ENCODE data around the gene MRPS7. TPM values are rescaled to one million over a fixed set of nuclear protein-coding genes. Genes with fewer than 3 reads are reported as not detected.
"Not testable (repeated sequence)": the region's sequence is repeated elsewhere in the genome, so short reads cannot be mapped to it uniquely, and the experiment has no call there.

MRPS7 gene
- total RNA-seq, 1 donor from 2014 or later, result 43.3 TPM

GRCh38 chr17:75272848-75273184 lies 11.1 kb downstream of the MRPS7 start:
- H3K27me3 Mint-ChIP-seq (ENCODE audit: insufficient read depth, low read depth), result peaks cover 8% of the 10 kb centered on the region
- TF ChIP-seq, protein P1, sequence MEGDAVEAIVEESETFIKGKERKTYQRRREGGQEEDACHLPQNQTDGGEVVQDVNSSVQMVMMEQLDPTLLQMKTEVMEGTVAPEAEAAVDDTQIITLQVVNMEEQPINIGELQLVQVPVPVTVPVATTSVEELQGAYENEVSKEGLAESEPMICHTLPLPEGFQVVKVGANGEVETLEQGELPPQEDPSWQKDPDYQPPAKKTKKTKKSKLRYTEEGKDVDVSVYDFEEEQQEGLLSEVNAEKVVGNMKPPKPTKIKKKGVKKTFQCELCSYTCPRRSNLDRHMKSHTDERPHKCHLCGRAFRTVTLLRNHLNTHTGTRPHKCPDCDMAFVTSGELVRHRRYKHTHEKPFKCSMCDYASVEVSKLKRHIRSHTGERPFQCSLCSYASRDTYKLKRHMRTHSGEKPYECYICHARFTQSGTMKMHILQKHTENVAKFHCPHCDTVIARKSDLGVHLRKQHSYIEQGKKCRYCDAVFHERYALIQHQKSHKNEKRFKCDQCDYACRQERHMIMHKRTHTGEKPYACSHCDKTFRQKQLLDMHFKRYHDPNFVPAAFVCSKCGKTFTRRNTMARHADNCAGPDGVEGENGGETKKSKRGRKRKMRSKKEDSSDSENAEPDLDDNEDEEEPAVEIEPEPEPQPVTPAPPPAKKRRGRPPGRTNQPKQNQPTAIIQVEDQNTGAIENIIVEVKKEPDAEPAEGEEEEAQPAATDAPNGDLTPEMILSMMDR (IDR thresholded peaks at IDR 0.05), result no peak
- TF ChIP-seq EZH2 (IDR thresholded peaks at IDR 0.05), result no peak
- no peak for TF ChIP-seq EZH2phosphoT487 (IDR thresholded peaks at IDR 0.05)
- Histone ChIP-seq H3K9ac (no peak overlapping the region), H3K9me3 (ENCODE audit: low read depth) (no peaks in the 10 kb centered on the region), H3F3A (ENCODE audit: low read depth) (peaks cover 18% of the 10 kb centered on the region), H3K4me1 (peaks cover 4% of the 10 kb centered on the region), H2AFZ (replicated peaks) (no peak overlapping the region), H3K27ac (no peak overlapping the region), H3K27me3 (peaks cover 8% of the 10 kb centered on the region), H3K4me2 (no peak overlapping the region), H3K79me2 (ENCODE audit: low read depth) (no peaks in the 10 kb centered on the region), H4K20me1 (ENCODE audit: low read depth) (no peaks in the 10 kb centered on the region), H3K36me3 (no peaks in the 10 kb centered on the region), H3K4me3 (no peak overlapping the region)
- no peak for DNase-seq (ENCODE audit: low spot score)
- H3K4me3 Mint-ChIP-seq, result peak overlapping the region; percentile 70
- no peak overlapping the region for H3K27ac Mint-ChIP-seq
- H3K4me1 Mint-ChIP-seq, result peaks cover 12% of the 10 kb centered on the region
- H3K36me3 Mint-ChIP-seq, result peaks cover 7% of the 10 kb centered on the region
- H3K9me3 Mint-ChIP-seq, result no peaks in the 10 kb centered on the region

DNA sequence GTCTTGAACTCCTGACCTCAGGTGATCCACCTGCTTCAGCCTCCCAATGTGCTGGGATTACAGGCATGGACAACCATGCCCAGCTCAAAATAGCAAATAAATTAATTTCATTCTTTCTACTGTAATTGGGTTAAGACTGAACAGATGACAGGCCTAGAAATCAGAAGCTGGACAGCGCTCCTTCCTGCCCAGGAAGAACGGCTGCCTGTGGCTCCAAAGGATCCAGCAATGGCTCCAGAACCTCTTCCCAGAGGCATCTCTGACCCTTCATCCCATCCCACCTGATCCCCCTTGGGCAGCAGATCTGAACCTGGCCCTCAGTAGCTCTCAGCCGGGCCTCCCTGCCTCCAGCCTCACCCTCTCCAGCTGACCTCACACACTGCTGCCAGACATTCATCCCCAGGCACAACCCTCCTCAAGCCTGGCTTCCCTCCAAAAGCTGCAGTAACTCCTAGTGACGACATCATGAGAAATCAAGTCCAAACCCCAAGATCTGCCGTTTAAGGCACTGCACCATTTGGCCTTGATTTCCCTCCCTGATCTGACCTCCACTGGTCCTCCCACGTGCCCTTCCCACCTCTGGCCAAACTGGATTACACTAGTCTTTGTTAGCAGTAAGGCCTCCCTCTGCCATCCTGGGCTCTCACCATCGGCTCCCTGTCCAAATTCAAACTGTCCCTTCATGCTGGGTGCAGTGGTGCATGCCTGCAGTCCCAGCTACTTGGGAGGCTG lies 12.5 kb downstream of the MRPS7 start:
- H3K9ac ChIP-seq, result no peak overlapping the region
- H3K4me3 Mint-ChIP-seq, result peak overlapping the region; percentile 69
- peak overlapping the region; percentile 89 for H3K27ac Mint-ChIP-seq

DNA sequence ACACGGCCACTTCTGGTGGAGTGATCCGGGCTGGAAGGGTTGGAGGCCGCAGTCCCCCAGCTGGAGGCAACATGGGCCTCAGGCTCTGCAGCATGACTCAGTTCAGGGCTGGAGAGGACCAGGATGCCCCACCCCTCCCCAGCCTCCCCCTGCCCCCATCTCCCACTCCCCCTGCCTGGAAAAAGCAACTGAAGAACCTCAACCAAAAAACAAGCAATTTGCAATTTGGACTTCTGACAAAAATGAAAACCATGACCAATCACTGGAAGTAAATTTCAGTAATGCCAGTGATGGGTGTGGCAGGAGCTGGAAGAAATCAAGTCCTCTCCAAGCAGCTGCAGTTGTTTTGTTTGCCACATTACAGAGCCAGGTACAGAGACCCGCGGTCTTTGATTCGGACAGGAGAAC lies 16.0 kb downstream of the MRPS7 start:
- H3K9me3 Mint-ChIP-seq, result no peaks in the 10 kb centered on the region
- no peak overlapping the region for H2AFZ ChIP-seq (replicated peaks)

More for the DNA sequence above, 12.5 kb downstream of the MRPS7 start:
- no peaks in the 10 kb centered on the region for H3K9me3 ChIP-seq (ENCODE audit: low read depth)
- H4K20me1 ChIP-seq (ENCODE audit: low read depth), result no peaks in the 10 kb centered on the region
- Mint-ChIP-seq H3K4me1 (peaks cover 9% of the 10 kb centered on the region), H3K36me3 (peaks cover 5% of the 10 kb centered on the region), H3K27me3 (ENCODE audit: insufficient read depth, low read depth) (peaks cover 8% of the 10 kb centered on the region), H3K9me3 (no peaks in the 10 kb centered on the region)
- H3K4me3 ChIP-seq, result no peak overlapping the region
- no peak overlapping the region for H3K27ac ChIP-seq
- H3K4me2 ChIP-seq, result no peak overlapping the region
- no peak overlapping the region for H2AFZ ChIP-seq (replicated peaks)
- H3K27me3 ChIP-seq, result peaks cover 8% of the 10 kb centered on the region
- peaks cover 11% of the 10 kb centered on the region for H3F3A ChIP-seq (ENCODE audit: low read depth)
- no peaks in the 10 kb centered on the region for H3K36me3 ChIP-seq
- no peaks in the 10 kb centered on the region for H3K79me2 ChIP-seq (ENCODE audit: low read depth)
- no peak for DNase-seq (ENCODE audit: low spot score)
- no peak for TF ChIP-seq EZH2phosphoT487 (IDR thresholded peaks at IDR 0.05)
- TF ChIP-seq, protein P1 (IDR thresholded peaks at IDR 0.05), result no peak
- no peak for TF ChIP-seq EZH2 (IDR thresholded peaks at IDR 0.05)
- H3K4me1 ChIP-seq, result peaks cover 4% of the 10 kb centered on the region

GRCh38 chr17:75280189-75280588 lies 18.5 kb downstream of the MRPS7 start:
- not testable (repeated sequence) for H2AFZ ChIP-seq (replicated peaks)

More for the DNA sequence above, 16.0 kb downstream of the MRPS7 start:
- Mint-ChIP-seq H3K4me1 (no peaks in the 10 kb centered on the region), H3K27ac (no peak overlapping the region), H3K36me3 (peaks cover 5% of the 10 kb centered on the region), H3K4me3 (no peak overlapping the region), H3K27me3 (ENCODE audit: insufficient read depth, low read depth) (peaks cover 6% of the 10 kb centered on the region)
- DNase-seq (ENCODE audit: low spot score), result no peak
- Histone ChIP-seq H3K79me2 (ENCODE audit: low read depth) (no peaks in the 10 kb centered on the region), H4K20me1 (ENCODE audit: low read depth) (no peaks in the 10 kb centered on the region), H3K27ac (no peak overlapping the region), H3K9ac (no peak overlapping the region), H3K4me2 (no peak overlapping the region), H3K4me1 (no peaks in the 10 kb centered on the region), H3K36me3 (no peaks in the 10 kb centered on the region), H3K9me3 (ENCODE audit: low read depth) (no peaks in the 10 kb centered on the region), H3K27me3 (no peaks in the 10 kb centered on the region), H3F3A (ENCODE audit: low read depth) (no peaks in the 10 kb centered on the region), H3K4me3 (no peak overlapping the region)
- no peak for TF ChIP-seq EZH2phosphoT487 (IDR thresholded peaks at IDR 0.05)
- TF ChIP-seq, protein P1 (IDR thresholded peaks at IDR 0.05), result no peak
- TF ChIP-seq EZH2 (IDR thresholded peaks at IDR 0.05), result no peak

More at GRCh38 chr17:75280189-75280588, 18.5 kb downstream of the MRPS7 start:
- not testable (repeated sequence) for H3K79me2 ChIP-seq (ENCODE audit: low read depth); H3K9ac ChIP-seq; DNase-seq (ENCODE audit: low spot score); H3K4me1 Mint-ChIP-seq; H4K20me1 ChIP-seq (ENCODE audit: low read depth); H3K27ac ChIP-seq; H3K4me2 ChIP-seq; H3K9me3 ChIP-seq (ENCODE audit: low read depth); H3K4me3 Mint-ChIP-seq; H3F3A ChIP-seq (ENCODE audit: low read depth); H3K27ac Mint-ChIP-seq; H3K4me3 ChIP-seq; H3K36me3 ChIP-seq; H3K36me3 Mint-ChIP-seq; H3K4me1 ChIP-seq; H3K27me3 Mint-ChIP-seq (ENCODE audit: insufficient read depth, low read depth); H3K9me3 Mint-ChIP-seq; H3K27me3 ChIP-seq

Measured in neural progenitor cell (in vitro differentiated cells).